HG03139 (cell line): ENCODE data around the gene ACP7.
"Not testable (repeated sequence)": the region's sequence is repeated elsewhere in the genome, so short reads cannot be mapped to it uniquely, and the experiment has no call there.

ENCODE experiments used
- ATAC-seq: cut with Tn5 transposase; IDR thresholded peaks from one replicate; pipeline ENCODE4 v1.9.1; 2021; ENCODE audit not compliant: unreplicated experiment

Gene ACP7

GRCh38 chr19:39077323-39077722, 6.8 kb upstream of the ACP7 start:
- no peak for ATAC-seq

DNA sequence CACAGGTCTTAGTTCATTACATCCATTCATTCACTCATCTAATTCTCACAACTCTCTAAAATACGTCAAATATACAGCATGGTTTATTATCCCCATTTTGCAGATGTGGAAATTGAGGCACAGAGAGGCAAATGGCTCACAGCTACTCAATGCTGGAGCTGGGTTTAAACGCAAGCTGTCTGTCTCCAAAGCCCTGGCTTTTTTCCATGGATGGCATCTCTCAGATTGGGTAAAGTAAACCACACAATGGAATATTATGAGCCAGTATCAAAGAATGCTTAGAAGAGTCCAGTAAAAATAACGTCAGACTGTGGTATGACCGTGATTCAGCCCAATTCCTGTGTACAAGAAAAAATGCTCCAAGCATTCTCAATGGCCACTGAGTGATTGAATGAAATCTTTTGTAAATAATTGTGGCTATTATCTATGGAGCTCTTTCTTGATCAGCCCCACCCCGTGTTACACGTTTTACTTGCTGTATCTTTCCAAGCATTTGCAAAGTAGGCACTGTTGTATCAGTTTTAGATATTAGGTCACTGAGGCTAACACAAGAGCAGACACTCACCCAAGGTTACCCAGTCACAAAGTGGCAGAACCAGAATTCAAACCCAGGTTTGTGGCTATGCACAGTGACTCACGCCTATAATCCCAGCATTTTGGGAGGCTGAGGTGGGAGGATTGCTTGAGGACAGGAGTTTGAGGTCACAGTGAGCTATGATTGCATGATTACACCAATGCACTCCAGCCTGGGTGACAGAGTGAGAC, 5.5 kb upstream of the ACP7 start:
- ATAC-seq: no peak

GRCh38 chr19:39080431-39080830, 3.7 kb upstream of the ACP7 start:
- no peak for ATAC-seq

DNA sequence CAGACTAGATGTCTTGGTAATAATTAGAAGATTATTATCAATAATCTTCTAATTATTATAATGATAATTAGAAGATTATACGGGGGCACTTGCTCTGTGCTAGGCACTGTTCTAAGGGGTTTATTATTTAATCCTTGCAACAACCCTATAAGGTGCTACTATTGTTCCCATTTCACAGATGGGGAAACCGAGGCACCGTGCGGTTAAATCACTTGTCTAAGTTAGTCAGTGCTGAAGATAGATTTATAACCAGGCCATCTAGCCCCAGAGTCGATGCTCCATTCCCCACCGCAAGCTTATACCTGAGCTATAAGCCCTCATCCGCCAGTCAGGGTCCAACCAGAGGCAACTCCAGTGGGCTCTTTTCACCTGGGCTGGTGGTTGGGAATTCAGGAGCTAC, 2.0 kb upstream of the ACP7 start:
- ATAC-seq: no peak

DNA sequence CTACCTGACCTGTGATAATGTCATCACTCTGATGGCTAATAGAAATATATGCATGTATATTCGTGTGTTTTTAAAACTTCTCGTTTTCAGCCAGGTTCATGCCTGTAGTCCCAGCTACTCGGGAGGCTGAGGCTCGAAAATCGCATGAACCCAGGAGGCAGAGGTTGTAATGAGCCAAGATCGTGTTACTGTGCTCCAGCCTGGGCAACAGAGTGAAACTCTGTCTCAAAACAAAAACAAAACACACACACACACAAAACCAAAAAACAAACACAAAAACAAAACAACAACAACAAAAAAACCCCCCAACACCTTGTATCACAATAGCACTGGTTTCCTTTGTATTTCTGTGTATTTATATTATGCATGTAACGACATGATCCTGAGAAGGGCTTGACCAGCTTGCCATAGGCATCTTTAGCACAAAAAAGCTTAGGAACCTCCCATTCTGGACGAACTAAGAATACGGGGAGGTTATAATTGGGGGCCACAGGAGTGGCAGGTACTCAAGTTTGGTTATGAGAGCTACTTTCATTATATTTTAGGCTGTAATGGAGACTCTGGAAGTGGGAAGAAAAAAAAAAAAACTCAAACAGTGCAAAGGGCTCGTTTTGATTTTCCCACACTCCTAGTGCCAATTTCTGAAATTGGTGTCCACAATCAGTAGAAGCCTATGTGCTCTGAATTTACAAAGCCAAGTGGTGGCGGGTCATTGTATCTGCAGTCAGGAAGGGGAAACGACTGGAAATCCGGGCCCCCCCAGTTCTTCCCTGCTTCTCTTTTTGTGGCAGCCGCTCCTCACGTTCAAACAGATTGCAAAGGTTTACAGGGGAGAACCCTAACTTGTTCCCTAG, 1.2 kb upstream of the ACP7 start:
- no peak for ATAC-seq

GRCh38 chr19:39083599-39083982, 577 bp upstream of the ACP7 start:
- no peak for ATAC-seq

GRCh38 chr19:39084732-39085080, 538 bp downstream of the ACP7 start:
- no peak for ATAC-seq

GRCh38 chr19:39085392-39085791, 1.2 kb downstream of the ACP7 start:
- no peak for ATAC-seq

DNA sequence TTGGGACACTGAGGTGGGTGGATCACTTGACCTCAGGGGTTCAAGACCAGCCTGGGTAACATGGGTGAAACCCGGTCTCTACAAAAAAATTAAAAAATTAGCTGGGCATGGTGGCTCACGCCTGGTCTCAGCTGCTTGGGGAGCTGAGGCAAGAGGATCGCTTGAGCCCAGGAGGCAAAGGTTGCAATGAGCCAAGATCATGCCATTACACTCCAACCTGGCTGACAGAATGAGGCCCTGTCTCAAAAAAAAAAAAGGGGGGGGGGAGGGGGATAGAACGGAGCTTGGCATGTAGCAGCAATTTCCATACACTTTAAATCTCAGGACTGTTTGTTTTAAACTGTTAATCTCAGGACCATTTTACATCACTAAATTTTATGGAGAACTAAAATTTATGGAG, 2.2 kb downstream of the ACP7 start:
- ATAC-seq: no peak

- no peak for ATAC-seq
Measured at GRCh38 chr19:39087907-39088686, 3.9 kb downstream of the ACP7 start.

GRCh38 chr19:39090016-39090415, 5.8 kb downstream of the ACP7 start:
- not testable (repeated sequence) for ATAC-seq

DNA sequence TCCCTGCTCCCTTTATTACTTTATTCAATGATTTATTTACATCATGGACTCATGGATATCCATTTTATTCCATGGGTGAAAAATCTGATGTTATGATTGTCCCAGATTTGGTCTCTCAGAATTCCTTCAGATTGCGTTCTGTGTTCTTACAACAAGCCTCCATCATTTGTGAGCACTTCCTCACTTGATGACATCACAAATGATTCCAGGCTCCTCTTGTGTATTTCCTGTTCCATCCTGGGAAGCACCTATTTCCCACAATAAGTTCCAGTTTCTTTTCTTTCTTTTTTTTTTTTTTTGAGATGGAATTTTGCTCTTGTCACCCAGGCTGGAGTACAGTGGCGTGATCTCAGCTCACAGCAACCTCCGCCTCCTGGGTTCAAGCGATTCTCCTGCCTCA, 6.7 kb downstream of the ACP7 start:
- ATAC-seq: no peak

DNA sequence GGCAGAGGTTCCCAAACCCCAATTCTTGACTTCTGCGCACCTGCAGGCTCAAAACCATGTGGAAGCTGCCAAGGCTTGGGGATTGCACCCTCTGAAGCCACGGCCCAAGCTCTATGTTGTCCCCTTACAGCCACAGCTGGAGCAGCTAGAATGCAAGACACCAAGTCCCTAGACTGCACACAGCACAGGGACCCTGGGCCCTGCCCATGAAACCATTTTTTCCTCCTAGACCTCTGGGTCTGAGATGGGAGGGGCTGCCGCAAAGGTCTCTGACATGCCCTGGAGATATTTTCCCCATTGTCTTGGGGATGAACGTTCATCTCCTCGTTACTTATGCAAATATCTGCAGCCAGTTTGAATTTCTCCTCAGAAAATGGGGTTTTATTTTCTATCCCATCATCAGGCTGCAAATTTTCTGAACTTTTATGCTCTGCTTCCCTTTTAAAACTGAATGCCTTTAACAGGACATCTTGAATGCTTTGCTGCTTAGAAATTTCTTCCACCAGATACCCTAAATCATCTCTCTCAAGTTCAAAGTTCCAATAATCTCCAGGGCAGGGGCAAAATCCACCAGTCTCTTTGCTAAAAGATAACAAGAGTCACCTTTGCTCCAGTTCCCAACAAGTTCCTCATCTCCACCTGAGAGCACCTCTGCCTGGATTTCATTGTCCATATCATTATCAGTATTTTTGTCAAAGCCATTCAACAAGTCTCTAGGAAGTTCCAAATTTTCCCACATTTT, 11.8 kb downstream of the ACP7 start:
- ATAC-seq: not testable (repeated sequence)

GRCh38 chr19:39097299-39097698, 13.1 kb downstream of the ACP7 start:
- no peak for ATAC-seq

DNA sequence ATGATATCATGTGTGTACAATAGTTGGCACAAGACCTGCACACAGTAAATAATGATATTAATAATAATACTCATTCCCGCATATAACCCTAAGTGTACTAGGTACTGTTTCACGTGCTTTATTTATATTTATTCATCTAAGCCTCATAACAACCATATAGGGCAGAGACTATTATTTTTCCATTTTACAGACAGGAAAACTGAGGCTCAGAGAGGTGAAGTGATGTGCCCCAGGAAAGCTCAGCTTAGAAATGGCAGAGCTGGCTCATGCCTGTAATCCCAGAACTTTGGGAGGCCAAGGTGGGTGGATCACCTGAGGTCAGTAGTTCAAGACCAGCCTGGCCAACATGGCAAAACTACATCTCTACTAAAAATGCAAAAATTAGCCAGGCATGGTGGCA, 13.6 kb downstream of the ACP7 start:
- ATAC-seq: no peak

- no peak for ATAC-seq
Measured at GRCh38 chr19:39098365-39099269, 14.4 kb downstream of the ACP7 start.

- no peak for ATAC-seq
Measured at GRCh38 chr19:39099341-39099740, 15.2 kb downstream of the ACP7 start.

- no peak for ATAC-seq
Measured at GRCh38 chr19:39100500-39101166, 16.5 kb downstream of the ACP7 start.

- no peak for ATAC-seq
Measured at GRCh38 chr19:39103151-39103550, 19.0 kb downstream of the ACP7 start.
